Left lobe of liver (tissue), 2 donors: Measurements from ENCODE around the gene C12orf57. TPM values are rescaled to one million over a fixed set of nuclear protein-coding genes. Genes with fewer than 3 reads are reported as not detected.
"Not testable (repeated sequence)": the region's sequence is repeated elsewhere in the genome, so short reads cannot be mapped to it uniquely, and the experiment has no call there.

Experiments used
- ATAC-seq: fragments of 200-7000 bp; cut with Tn5 transposase; one replicate; pipeline ENCODE4 v1.9.1; 2020; ENCODE audit warnings: mild to moderate bottlenecking, moderate library complexity
- DNase-seq: peaks from one replicate; pipeline ENCODE4 v3.0.0-alpha.2; 2020; ENCODE audit warnings: low spot score
- total RNA-seq: library from RNA; stranded (reverse); gene quantifications from one replicate; pipeline ENCODE4 v1.2.1, GENCODE V29; 2021
- donor health status: DM: no; HTN: no; CAD: no; lungs with moderate emphysema.
- donor health status: DM: no; HTN: yes; CAD: no.

The C12orf57 gene
- 86.3 TPM for total RNA-seq

- peak; percentile 84 for DNase-seq
- peak; percentile 45 for ATAC-seq
These were observed at the start of gene C12orf57, which contains the start of gene RNU7-1 for GRCh38 chr12:6943722-6944380. Gene C12orf57, plus strand, starts transcription at chr12:6944022. Its CDS starts 100 bp downstream, at chr12:6944122. Gene RNU7-1, plus strand, starts transcription at chr12:6943816.

- DNase-seq (no peak), ATAC-seq (no peak)
These were observed 49.5 kb upstream of the C12orf57 start for GRCh38 chr12:6894321-6894720.

- DNase-seq (no peak), ATAC-seq (no peak)
These were observed 46.9 kb upstream of the C12orf57 start for GRCh38 chr12:6896846-6897435.

- no peak for DNase-seq
- no peak for ATAC-seq
These were observed 44.4 kb upstream of the C12orf57 start for GRCh38 chr12:6899427-6899826.

DNA sequence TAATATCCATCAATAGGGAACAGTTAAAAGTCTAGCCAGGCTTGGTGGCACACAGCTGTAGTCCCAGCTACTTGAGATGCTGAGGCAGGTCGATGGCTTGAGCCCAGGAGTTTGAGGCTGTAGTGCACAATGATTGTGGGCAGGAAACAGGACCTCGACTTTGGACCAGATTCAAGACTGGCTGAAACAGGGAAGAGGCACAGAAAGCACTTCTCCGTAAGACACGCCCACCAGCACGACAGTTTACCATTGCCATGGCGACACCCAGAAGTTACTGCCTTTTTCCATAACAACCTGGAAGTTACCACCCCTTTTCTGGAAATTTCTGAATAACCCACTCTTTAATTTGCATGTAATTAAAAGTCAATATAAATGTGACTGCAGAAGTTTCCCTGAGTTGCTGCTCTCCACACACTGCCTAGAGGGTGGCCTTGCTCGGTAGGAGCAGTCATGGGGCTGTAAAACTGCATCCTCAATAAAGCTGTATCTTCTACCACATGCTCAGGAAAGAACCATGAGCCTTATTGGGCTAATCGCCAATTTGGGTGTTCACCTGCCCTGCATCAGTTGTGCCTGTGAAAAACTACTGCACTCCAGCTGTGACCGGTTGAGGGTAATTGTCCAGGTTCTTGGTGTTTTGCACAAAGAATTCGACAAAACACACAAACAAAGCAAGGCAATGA, 43.8 kb upstream of the C12orf57 start:
- DNase-seq (no peak), ATAC-seq (peak; percentile 5)

GRCh38 chr12:6902448-6902847, 41.4 kb upstream of the C12orf57 start:
- DNase-seq (no peak), ATAC-seq (no peak)

DNA sequence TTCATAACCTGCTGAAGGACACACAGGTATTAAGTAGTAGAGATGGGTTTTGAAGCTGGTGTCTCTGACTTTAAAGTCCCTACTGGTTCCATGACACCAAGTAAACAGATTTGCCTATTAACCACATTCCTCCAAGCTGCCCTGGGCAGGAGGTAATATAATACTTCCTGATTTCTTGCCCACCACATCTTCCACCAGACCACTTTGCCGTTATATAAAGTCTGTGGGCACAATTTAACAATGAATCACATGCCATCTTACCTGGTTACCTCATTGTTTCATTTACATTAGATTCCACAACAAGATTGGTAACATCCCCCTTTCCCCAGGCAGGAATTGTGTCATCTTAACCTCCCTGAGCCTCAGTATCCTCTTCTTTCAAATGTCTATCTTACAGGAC, 40.1 kb upstream of the C12orf57 start:
- ATAC-seq (no peak), DNase-seq (no peak)

GRCh38 chr12:6904280-6905276, 39.2 kb upstream of the C12orf57 start, which contains the start of gene LRRC23:
Gene LRRC23, plus strand, starts transcription at chr12:6904822. Its CDS starts 812 bp downstream, at chr12:6905634.
- peak; percentile 99 for DNase-seq
- peak; percentile 97 for ATAC-seq

DNA sequence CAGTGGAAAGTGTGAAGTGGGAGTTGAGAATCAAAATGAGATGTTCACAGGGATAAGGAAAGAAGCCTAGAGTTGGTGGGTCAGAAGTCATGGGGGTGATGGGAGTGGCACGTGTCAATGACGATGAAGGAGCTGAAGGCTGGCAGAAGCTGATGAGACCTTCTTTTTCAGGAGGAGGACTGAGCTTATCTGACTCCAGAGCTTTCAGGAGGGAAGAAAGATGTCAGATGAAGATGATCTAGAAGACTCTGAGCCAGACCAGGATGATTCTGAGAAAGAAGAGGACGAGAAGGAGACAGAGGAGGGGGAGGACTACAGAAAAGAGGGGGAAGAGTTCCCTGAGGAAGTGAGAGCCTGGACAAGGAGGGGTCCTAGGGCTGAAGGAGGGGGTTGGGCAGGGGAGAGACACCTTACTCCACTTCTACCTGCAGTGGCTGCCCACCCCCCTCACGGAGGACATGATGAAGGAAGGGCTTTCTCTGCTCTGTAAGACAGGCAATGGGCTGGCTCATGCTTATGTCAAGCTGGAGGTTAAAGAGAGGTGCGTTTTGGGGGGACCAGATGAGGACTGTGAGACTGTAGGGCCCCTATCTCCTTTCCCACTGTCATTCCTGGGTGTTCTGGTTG, 38.3 kb upstream of the C12orf57 start:
- ATAC-seq (no peak), DNase-seq (no peak)

DNA sequence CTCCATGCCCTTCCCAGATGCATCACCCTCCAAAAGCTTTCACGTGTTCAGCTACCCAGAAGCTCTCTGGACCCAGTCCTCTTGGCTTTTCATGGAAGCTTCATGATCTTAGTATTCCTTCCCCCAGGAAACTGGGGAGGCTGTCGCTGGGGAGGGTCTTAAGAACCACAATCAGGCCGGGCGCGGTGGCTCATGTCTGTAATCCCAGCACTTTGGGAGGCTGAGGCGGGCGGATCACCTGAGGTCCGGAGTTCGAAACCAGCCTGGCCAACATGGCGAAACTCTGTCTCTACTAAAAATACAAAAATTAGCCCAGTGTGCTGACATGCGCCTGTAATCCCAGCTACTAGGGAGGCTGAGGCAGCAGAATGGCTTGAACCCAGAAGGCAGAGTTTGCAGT, 35.7 kb upstream of the C12orf57 start:
- DNase-seq, ATAC-seq: not testable (repeated sequence)

GRCh38 chr12:6909421-6910145, 34.2 kb upstream of the C12orf57 start:
- DNase-seq (no peak), ATAC-seq (no peak)

- DNase-seq (no peak), ATAC-seq (no peak)
These were observed 31.5 kb upstream of the C12orf57 start for GRCh38 chr12:6912164-6912935.

DNA sequence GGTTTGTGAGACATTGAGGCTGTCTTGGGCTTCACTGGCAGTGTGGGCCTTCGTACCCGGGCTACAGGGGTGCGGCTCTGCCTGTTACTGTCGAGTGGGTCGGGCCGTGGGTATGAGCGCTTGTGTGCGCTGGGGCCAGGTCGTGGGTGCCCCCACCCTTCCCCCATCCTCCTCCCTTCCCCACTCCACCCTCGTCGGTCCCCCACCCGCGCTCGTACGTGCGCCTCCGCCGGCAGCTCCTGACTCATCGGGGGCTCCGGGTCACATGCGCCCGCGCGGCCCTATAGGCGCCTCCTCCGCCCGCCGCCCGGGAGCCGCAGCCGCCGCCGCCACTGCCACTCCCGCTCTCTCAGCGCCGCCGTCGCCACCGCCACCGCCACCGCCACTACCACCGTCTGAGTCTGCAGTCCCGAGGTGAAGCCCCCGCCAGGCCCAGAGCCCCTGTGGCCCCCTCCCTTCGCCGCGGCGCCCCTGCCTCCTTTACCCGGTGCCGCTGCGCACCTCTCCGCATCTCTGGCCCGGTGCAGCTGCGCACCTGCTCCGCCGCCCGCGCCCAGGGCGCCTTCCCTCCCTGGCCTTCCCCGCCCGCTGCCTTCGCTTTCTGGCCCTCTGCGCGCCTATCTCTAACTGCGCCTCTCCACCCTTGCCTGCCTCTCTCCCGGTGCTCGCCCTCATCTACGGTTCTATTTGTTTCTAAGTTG, 29.4 kb upstream of the C12orf57 start, which contains the start of gene ENO2:
ENO2 (plus strand) TSS at position 335 of the 701 bp plus-strand sequence. CDS start 1,253 bp downstream, outside the sequence.
- ATAC-seq (peak; percentile 73), DNase-seq (no peak)

DNA sequence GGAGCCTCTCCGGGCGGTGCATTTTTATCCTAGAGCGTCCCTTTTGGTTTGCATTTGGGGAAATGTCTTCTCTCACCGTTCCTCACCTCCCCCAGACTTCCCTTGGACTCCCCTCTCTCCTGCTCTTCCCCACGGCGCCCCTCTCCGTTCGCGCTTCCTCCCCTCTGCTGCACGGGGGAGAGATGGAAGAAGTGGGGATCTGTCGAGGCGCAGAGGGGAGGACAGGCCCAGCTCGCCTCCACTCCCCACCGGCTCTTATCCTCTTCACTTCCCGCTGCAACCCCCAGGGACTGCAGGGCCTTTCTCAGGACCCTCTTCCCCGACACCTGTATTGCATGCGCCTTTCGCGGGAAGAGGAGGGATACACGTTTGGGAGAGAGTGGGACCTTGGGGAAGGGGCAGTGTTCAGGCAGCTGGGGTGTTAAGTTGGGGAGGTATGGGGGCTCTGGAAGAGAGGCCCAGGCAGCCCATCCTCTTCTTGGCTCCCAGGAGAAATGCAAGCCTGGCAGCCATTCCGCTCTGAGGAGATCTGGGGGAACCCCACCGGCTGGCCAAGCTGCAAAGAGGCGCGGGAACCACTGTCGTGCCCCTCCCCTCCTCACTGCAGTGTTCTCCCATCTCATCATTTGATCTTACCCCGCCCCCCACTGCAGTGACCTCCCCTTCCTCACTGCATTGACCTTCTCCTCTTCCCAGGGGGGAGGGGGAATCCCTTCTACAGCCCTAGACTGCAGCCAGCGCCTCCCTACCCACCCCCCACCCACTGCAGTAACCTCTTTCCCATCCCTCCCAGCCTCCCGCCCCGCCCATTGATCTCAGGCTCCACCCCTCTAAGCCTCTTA, 28.7 kb upstream of the C12orf57 start:
- DNase-seq (no peak), ATAC-seq (peak; percentile 10)

GRCh38 chr12:6915789-6916285, 28.0 kb upstream of the C12orf57 start:
- ATAC-seq (no peak), DNase-seq (no peak)

- ATAC-seq (no peak), DNase-seq (no peak)
These were observed 27.2 kb upstream of the C12orf57 start for GRCh38 chr12:6916426-6917200.
